ENCODE measurements around the gene RAP1GAP.
"Not testable (repeated sequence)": the region's sequence is repeated elsewhere in the genome, so short reads cannot be mapped to it uniquely, and the experiment has no call there.

Gene RAP1GAP

DNA sequence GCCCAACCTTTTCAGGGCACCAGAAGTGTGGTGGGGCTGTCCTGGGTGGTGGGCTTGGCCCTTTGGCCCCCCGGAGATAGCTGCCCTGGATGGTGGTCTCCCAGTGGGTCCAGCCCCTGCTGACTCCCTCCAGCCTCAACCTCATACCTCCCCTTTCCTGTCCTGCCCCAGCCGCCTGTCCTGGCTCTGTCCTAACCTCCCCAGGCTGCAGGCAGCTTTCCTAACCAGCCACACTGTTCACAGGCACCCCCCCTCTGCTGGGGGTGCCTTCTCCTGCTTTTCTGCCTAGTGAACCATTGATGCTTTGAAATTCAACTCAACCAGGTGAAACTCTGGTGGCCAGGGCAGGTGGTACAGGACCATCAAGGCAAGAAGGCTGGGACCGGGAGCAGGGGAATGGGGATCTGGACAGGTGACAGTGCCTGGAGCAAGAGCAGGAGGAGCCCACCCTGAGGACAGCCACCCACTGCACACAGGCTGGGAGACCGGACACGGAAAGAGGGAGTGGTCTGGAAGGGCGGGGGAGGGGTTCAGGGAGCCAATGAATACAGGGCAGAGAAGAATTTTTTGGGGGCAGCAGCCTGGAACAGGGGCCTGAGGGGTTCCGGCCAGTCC lies 35.9 kb downstream of the RAP1GAP start:
- no peak overlapping the region for H3K4ac ChIP-seq (ENCODE audit: low read depth, low read length)
- H3K27me3 ChIP-seq (ENCODE audit: insufficient read depth, low read length, poor library complexity) = no peaks in the 10 kb centered on the region
- no peak overlapping the region for H4K5ac ChIP-seq (ENCODE audit: low read length)
- no peaks in the 10 kb centered on the region for H3K79me2 ChIP-seq (ENCODE audit: control insufficient read depth, insufficient read depth, low read length)
- no peak overlapping the region for H2BK120ac ChIP-seq (ENCODE audit: low read depth, low read length)
- H3K56ac ChIP-seq (ENCODE audit: low read length) = no peak overlapping the region
- H3K36me3 ChIP-seq (ENCODE audit: control insufficient read depth, insufficient read depth, low read length) = no peaks in the 10 kb centered on the region
- no peaks in the 10 kb centered on the region for H3K79me1 ChIP-seq (ENCODE audit: low read length)
- H4K8ac ChIP-seq (ENCODE audit: low read depth, low read length) = no peak overlapping the region
- no peak overlapping the region for H2BK15ac ChIP-seq (replicated peaks; ENCODE audit: low read depth)
- no peak overlapping the region for H3K9ac ChIP-seq (ENCODE audit: low read length)
- H3K4me1 ChIP-seq (ENCODE audit: control insufficient read depth, low read depth, low read length) = peaks cover 16% of the 10 kb centered on the region
- WGBS (ENCODE audit: extremely low coverage, insufficient coverage, low lambda C conversion rate) = no CpG with 5 or more reads among the region's 7 CpGs
- H3K4me2 ChIP-seq (ENCODE audit: low read length) = no peak overlapping the region
- H3K23ac ChIP-seq (ENCODE audit: low read length) = no peak overlapping the region
- no peak overlapping the region for H3K27ac ChIP-seq (ENCODE audit: low read depth, low read length)
- H3K4me3 ChIP-seq (ENCODE audit: low read length) = no peak overlapping the region
- H2BK5ac ChIP-seq (ENCODE audit: low read length) = no peak overlapping the region
- no peak overlapping the region for H3K18ac ChIP-seq (ENCODE audit: low read length)
- DNase-seq = no peak
- peak overlapping the region; percentile 50 for H2AK5ac ChIP-seq (ENCODE audit: low read length)

DNA sequence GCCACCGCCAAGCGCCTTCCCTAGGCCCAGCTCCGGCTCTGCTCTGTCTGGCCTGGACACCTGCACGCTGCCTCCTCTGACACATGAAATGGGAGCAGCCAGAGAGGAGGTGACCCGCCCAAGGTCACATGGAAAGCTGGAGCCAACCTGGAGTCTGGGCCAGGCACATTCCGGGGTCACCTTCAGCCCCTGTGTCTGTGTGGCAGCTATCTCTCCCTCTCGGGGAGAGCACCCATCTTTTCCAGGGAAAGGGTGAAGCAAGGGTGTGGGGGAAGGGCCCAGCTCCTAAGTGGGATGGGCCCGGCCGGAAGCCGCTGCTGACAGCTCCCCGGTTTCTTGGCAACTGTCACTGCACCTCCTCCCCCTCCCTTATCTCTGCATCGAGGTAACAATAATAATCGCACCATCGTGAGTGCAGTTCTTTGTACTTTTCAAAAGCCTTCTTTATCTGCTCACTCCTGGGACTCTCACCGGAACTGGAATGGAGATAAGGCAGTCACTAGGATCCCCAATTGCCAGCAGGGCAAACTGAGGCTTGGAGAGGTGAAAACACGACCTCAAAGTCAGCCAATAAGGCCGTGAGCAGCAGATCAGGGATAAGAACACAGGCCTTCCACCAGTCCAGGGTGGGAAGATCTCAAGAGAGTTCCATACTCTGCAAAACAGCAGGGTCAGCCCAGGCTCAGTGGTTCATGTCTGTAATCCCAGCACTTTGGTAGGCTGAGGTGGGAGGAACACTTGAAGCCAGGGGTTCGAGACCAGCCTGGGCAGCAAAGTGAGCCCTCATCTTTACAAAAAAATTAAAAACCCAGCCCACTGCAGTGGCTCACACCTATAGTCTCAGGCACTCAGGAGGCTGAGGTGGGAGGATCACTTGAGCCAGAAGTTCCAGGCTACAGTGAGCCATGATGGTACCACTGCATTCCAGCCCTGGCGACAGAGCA lies 36.9 kb downstream of the RAP1GAP start:
- Histone ChIP-seq H3K18ac (ENCODE audit: low read length) (no peak overlapping the region), H3K4ac (ENCODE audit: low read depth, low read length) (no peak overlapping the region), H4K5ac (ENCODE audit: low read length) (no peak overlapping the region), H3K27me3 (ENCODE audit: insufficient read depth, low read length, poor library complexity) (no peaks in the 10 kb centered on the region), H3K23ac (ENCODE audit: low read length) (peak overlapping the region; percentile 16), H2AK5ac (ENCODE audit: low read length) (peak overlapping the region; percentile 85), H3K4me2 (ENCODE audit: low read length) (no peak overlapping the region), H2BK5ac (ENCODE audit: low read length) (peak overlapping the region; percentile 92), H3K56ac (ENCODE audit: low read length) (peak overlapping the region; percentile 76), H3K27ac (ENCODE audit: low read depth, low read length) (no peak overlapping the region), H2BK15ac (replicated peaks; ENCODE audit: low read depth) (no peak overlapping the region), H4K8ac (ENCODE audit: low read depth, low read length) (no peak overlapping the region), H3K79me2 (ENCODE audit: control insufficient read depth, insufficient read depth, low read length) (no peaks in the 10 kb centered on the region), H3K4me1 (ENCODE audit: control insufficient read depth, low read depth, low read length) (peaks cover 16% of the 10 kb centered on the region), H2BK120ac (ENCODE audit: low read depth, low read length) (no peak overlapping the region), H3K79me1 (ENCODE audit: low read length) (no peaks in the 10 kb centered on the region), H3K4me3 (ENCODE audit: low read length) (no peak overlapping the region), H3K36me3 (ENCODE audit: control insufficient read depth, insufficient read depth, low read length) (no peaks in the 10 kb centered on the region), H3K9ac (ENCODE audit: low read length) (no peak overlapping the region)
- no CpG with 5 or more reads among the region's 19 CpGs for WGBS (ENCODE audit: extremely low coverage, insufficient coverage, low lambda C conversion rate)
- DNase-seq = peak; percentile 67

DNA sequence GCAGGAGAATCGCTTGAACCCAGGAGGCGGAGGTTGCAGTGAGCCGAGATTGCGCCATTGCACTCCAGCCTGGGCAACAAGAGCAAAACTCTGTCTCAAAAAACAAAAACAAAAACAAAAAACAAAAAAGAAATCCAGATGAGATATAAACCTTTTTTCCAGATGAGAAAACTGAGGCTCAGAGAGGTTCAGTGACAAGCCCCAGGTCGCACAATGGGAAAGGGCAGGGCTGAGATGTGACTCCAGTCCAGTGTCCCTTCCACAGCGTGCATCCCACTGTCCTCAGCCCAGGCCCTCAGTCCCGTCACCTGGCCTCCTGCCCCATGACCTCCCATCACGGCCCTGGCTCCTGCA lies 37.6 kb downstream of the RAP1GAP start:
- Histone ChIP-seq H3K56ac (ENCODE audit: low read length) (peak overlapping the region; percentile 76), H2BK5ac (ENCODE audit: low read length) (peak overlapping the region; percentile 92), H3K4me1 (ENCODE audit: control insufficient read depth, low read depth, low read length) (peaks cover 16% of the 10 kb centered on the region), H2AK5ac (ENCODE audit: low read length) (peak overlapping the region; percentile 85)
- not testable (repeated sequence) for H3K79me2 ChIP-seq (ENCODE audit: control insufficient read depth, insufficient read depth, low read length); H3K18ac ChIP-seq (ENCODE audit: low read length); H4K5ac ChIP-seq (ENCODE audit: low read length); H3K27ac ChIP-seq (ENCODE audit: low read depth, low read length); H3K4ac ChIP-seq (ENCODE audit: low read depth, low read length); H4K8ac ChIP-seq (ENCODE audit: low read depth, low read length); DNase-seq; H3K36me3 ChIP-seq (ENCODE audit: control insufficient read depth, insufficient read depth, low read length); H2BK15ac ChIP-seq (replicated peaks; ENCODE audit: low read depth); H3K23ac ChIP-seq (ENCODE audit: low read length); H3K4me3 ChIP-seq (ENCODE audit: low read length); H3K4me2 ChIP-seq (ENCODE audit: low read length); H3K9ac ChIP-seq (ENCODE audit: low read length); H3K79me1 ChIP-seq (ENCODE audit: low read length); H2BK120ac ChIP-seq (ENCODE audit: low read depth, low read length); H3K27me3 ChIP-seq (ENCODE audit: insufficient read depth, low read length, poor library complexity)
- WGBS (ENCODE audit: extremely low coverage, insufficient coverage, low lambda C conversion rate) = no CpG with 5 or more reads among the region's 8 CpGs

DNA sequence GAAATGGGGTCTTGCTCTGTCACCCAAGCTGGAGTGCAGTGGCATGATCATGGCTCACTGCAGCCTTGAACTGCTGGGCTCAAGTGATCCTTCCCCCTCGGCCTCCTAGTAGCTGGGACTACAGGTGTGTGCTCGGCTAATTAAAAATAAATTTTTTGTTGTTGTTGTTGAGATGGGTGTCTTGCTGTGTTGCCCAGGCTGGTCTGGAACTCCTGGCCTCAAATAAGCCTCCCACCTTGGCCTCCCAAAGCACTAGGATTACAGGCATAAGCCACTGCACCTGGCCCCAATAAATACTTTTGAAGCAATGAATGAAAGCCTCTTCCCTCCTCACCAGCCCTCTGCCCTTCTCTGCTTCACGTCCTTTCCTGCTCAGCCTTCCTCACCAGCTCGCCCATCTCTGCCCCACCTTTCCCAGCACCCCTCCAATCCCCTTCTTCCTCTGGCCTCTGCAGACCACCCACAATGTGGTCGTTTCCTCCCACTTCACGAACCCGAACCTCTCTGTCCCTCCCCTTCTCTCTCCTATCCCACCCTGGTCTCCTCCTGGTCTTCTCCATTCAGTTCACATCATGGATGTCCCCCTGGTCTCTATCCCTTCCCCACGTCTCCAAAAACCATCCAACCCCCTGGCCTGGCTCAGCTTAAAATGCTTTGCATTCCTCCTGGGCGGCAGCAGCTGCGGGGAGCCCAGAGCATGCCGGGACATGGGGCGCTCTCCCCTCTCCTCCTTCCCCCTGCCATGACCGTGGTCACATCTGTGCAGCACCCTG lies 38.4 kb downstream of the RAP1GAP start:
- Histone ChIP-seq H3K4me2 (ENCODE audit: low read length) (no peak overlapping the region), H3K79me1 (ENCODE audit: low read length) (no peaks in the 10 kb centered on the region), H2BK120ac (ENCODE audit: low read depth, low read length) (no peak overlapping the region), H4K8ac (ENCODE audit: low read depth, low read length) (no peak overlapping the region), H3K56ac (ENCODE audit: low read length) (peak overlapping the region; percentile 62), H3K4ac (ENCODE audit: low read depth, low read length) (no peak overlapping the region), H2AK5ac (ENCODE audit: low read length) (peak overlapping the region; percentile 30), H3K9ac (ENCODE audit: low read length) (no peak overlapping the region), H2BK15ac (replicated peaks; ENCODE audit: low read depth) (no peak overlapping the region), H3K18ac (ENCODE audit: low read length) (no peak overlapping the region), H3K36me3 (ENCODE audit: control insufficient read depth, insufficient read depth, low read length) (no peaks in the 10 kb centered on the region), H2BK5ac (ENCODE audit: low read length) (no peak overlapping the region), H3K4me3 (ENCODE audit: low read length) (no peak overlapping the region), H3K23ac (ENCODE audit: low read length) (no peak overlapping the region), H3K27me3 (ENCODE audit: insufficient read depth, low read length, poor library complexity) (no peaks in the 10 kb centered on the region), H3K4me1 (ENCODE audit: control insufficient read depth, low read depth, low read length) (peaks cover 16% of the 10 kb centered on the region), H3K27ac (ENCODE audit: low read depth, low read length) (no peak overlapping the region), H4K5ac (ENCODE audit: low read length) (no peak overlapping the region), H3K79me2 (ENCODE audit: control insufficient read depth, insufficient read depth, low read length) (no peaks in the 10 kb centered on the region)
- peak; percentile 63 for DNase-seq
- no CpG with 5 or more reads among the region's 13 CpGs for WGBS (ENCODE audit: extremely low coverage, insufficient coverage, low lambda C conversion rate)

DNA sequence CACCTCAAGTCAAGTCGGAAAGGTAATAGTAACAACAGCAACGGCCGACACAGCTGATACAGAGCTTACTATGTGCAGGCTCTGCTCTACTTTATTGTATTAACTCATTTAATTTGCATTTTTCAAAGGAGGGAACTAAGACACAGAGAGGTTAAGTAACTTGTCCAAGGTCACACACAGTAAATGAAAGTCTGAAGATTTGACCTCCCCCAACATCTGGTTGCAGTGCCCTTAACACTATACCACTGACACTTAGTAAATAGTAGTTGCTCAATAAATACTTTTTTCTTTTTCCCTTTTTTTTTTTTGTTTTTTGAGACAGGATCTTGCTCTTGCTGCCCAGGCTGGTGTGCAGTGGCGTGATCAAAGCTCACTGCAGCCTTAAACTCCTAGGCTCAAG lies 39.2 kb downstream of the RAP1GAP start:
- Histone ChIP-seq H2BK5ac (ENCODE audit: low read length) (no peak overlapping the region), H3K9ac (ENCODE audit: low read length) (no peak overlapping the region), H3K18ac (ENCODE audit: low read length) (no peak overlapping the region), H3K36me3 (ENCODE audit: control insufficient read depth, insufficient read depth, low read length) (no peaks in the 10 kb centered on the region), H3K23ac (ENCODE audit: low read length) (no peak overlapping the region), H4K8ac (ENCODE audit: low read depth, low read length) (no peak overlapping the region), H3K79me2 (ENCODE audit: control insufficient read depth, insufficient read depth, low read length) (no peaks in the 10 kb centered on the region), H3K4me2 (ENCODE audit: low read length) (no peak overlapping the region), H3K4me1 (ENCODE audit: control insufficient read depth, low read depth, low read length) (peaks cover 13% of the 10 kb centered on the region), H4K5ac (ENCODE audit: low read length) (no peak overlapping the region), H2BK15ac (replicated peaks; ENCODE audit: low read depth) (no peak overlapping the region), H2BK120ac (ENCODE audit: low read depth, low read length) (no peak overlapping the region), H3K27me3 (ENCODE audit: insufficient read depth, low read length, poor library complexity) (no peaks in the 10 kb centered on the region), H3K4ac (ENCODE audit: low read depth, low read length) (no peak overlapping the region), H3K4me3 (ENCODE audit: low read length) (no peak overlapping the region), H3K56ac (ENCODE audit: low read length) (no peak overlapping the region), H3K79me1 (ENCODE audit: low read length) (no peaks in the 10 kb centered on the region), H3K27ac (ENCODE audit: low read depth, low read length) (no peak overlapping the region), H2AK5ac (ENCODE audit: low read length) (no peak overlapping the region)
- no CpG with 5 or more reads among the region's 4 CpGs for WGBS (ENCODE audit: extremely low coverage, insufficient coverage, low lambda C conversion rate)
- no peak for DNase-seq
